Muscle of arm (tissue), 12 donors: Measurements from ENCODE around the gene CACNA1C. TPM values are rescaled to one million over a fixed set of nuclear protein-coding genes. Genes with fewer than 3 reads are reported as not detected.

Source experiments
- DNase-seq: peaks from one replicate; pipeline ENCODE4 v3.0.0-alpha.2; 2013
- polyA plus RNA-seq, 12 donors: library from polyadenylated mRNA; unstranded; fragments of 120-200 nt; gene quantifications; one replicate each; pipeline ENCODE4 v1.2.1, GENCODE V29; 2013; ENCODE audit not compliant: insufficient read length in 12 of 12

Gene CACNA1C
- polyA plus RNA-seq, 12 donors = 2.3 to 6.7 (median 3.2) TPM; not detected in 1

DNA sequence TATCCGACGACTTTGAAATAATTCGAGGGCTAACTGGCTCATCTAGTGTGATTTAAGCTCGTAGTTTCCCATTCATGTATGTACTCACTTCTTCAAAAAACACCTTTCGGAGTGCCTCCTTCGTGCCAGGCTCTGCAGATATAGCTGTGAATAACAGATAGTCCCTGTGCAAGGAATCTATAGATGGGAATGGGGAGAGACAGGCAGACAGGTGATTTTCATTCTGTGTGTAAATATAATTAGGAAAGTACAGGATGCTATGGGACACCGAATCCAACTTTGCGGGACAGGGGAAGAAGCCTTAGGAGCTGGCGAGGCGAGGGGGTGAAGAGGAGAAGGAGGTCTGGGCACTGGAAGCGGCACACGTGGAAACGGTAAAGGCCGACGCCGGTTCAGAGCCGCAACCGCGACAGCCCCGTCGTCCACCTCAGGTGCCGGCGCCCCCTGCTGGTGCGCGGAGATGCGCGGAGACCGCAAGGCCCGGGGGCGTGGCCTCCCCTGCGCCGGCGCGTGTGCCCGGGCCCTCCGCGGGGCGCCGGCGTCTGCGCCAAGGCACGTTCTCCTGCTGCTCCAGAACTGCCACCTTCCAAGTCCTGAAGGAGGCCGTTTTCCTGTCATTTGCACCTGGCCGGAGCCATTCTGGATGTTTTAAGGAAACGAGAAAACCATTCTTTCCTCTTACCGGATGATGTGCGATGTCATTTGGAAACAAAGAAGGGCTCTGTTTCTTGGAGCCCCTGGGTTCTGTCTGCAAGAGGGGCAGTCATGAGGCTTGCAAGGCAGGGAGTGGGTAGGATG lies 18.0 kb upstream of the CACNA1C start:
- DNase-seq = peak; percentile 80

GRCh38 chr12:2035431-2036055 lies 17.2 kb upstream of the CACNA1C start:
- DNase-seq = no peak

DNA sequence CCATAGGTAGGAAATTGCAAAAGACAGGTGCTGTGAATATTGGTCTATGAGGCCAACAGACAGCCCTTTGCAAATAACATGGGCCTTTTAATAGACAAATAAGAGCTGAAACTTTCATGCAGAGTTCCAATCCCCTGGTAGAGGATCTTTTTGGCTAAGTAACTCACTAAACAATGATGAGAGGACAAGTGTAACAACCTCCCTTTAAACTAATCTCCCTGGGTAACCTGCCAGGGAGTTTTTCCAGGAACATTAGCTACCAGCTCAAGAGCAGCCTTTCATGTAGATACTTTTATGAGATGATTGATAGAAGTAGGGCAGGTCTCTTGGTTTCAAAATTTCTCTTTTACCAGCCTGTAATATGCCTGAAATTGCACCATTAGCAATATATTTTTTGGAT lies 13.8 kb upstream of the CACNA1C start:
- no peak for DNase-seq

- no peak for DNase-seq
Observed at GRCh38 chr12:2043054-2043453, 9.7 kb upstream of the CACNA1C start.

DNA sequence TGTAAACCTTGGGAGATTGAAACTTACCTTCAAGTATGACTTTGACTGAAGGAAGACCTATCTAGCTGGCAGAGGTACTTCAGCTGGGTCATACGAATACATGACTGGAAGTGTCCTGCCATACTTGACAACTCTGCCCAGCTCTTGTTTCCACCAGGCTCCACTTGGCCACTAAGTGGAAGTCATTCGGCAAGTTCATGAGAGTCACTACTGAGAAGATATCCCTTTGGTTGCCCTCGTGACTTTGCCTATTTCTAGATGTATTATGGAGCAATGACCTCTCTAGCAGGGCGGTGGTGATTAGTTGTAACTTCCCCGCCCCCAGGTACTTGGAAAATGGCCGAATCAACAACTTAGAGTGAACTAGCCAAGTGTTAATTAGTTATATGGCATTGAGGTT lies 8.6 kb upstream of the CACNA1C start:
- no peak for DNase-seq

DNA sequence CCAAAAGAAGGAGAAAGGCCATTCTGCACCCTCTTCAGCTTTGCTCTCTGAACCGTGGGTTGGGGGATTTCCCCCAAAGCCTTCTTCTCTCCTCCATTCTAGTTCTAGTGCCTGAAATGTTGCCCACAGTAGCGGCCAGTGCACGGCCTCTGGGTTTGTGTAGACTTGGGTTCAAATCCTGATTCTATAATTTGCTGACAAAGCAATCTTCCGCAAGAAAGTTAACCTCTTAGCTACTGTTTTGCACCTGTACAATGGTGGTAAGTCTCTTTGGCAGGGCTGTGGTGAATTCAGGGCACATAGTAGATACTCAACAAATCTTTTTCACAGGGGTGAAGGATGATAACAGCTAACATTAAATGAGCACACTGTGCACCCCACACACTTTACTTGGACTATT lies 5.8 kb upstream of the CACNA1C start:
- DNase-seq = no peak

- DNase-seq = no peak
Observed at GRCh38 chr12:2047752-2048151, 5.0 kb upstream of the CACNA1C start.

- DNase-seq = no peak
Observed at GRCh38 chr12:2049604-2050540, 2.9 kb upstream of the CACNA1C start.

DNA sequence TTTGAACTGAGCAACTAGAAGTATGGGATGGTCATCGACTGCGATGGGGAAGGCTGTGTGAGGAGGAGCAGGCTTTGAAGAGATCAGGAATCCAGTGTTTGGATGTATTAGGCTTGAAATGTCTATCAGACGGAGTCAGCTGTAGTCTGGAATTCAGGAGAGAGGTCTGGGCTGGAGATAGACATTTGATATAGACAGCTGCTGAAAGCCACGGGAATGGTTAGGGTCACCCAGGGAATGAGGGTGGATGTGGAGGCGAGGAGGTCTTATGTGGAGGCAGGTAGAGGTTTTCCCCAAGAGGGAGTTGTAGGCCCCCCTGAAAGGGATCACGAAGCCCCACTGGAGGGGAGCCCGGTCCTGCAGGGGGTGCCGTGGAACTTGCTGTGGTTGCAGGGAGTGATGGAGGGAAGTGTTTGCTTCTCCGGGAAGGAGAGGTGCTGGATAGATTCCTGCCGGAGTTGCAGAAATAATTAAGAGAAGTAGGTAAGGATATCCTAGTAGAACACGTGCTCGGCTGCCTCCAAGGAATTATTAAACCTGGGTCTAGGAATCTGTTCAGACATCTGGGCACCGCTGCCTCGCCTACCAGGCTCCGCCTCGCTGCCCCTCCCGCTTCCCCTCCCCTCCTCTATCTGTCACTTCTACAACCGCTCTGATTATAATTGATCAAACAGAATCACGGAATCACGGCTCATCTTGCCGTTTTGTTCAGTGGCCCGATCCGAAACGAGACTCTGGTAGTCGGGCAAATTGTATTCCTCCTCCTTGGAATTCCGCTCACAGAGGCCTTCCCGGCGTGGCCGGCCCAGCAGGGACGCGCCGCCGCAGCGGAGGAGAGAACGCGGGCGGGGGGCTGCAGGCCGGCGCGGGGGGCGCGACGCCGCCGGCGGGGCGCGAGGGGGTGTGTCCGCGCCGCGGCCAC lies 826 bp upstream of the CACNA1C start:
- DNase-seq = no peak

DNA sequence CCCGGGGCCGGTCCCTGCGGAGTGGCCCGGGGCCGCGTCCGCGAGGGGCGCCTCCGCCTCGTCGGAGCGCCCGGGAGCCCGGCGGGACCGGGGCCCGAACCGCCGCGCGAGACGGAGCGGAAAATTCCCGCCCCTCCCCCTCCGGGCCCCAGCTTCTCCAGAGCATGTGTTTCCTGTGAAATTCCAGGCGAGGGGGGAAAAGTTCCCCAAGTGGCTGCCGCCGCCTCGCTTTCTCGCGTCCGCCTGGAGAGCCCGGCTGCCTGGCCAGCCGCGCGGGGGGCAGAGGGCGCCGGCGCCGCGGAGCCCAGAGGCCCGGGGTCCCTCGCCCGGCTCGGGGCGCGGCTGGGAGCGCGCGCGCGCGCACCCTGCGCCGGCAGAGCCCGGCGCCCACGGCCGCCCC lies 904 bp downstream of the CACNA1C start:
- DNase-seq = no peak

GRCh38 chr12:2054091-2055018 lies 1.6 kb downstream of the CACNA1C start:
- DNase-seq = no peak

DNA sequence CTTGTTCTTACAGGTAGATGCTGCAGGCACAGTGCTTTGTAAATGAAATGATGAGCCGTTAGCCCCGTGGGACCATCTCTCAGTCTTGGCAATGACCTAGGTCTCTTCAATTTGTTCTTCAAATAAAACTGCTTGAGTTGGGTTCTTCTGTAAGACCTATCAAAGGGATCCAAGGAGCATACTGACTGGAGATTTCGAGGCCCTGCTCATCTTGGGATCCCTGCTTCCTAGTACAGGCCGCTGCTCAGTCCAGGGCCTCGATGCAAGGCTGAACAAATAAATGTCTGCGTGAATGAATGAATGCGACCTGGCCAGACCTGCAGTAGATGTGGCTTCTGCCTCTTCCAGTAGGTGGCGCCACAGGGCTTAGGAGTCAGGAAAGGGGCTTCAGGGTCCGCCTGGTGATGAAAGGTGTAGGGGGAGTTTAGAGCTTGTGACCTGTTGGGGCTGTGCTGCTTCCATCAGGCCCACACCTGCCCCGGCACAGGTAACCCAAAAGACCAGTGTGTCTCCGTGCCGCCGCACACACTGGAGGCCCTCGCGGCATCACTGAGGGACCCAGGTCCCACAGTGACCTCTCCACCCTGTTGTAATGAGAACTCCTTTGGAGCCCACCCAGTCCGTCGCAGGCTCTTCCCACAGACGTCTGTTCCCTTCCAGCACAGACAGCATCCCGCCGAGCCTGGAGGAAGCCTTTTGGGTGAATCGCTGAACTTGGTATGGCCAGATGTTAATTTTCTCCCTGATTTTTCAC lies 4.4 kb downstream of the CACNA1C start:
- no peak for DNase-seq

GRCh38 chr12:2057795-2058408 lies 5.1 kb downstream of the CACNA1C start:
- DNase-seq = no peak

GRCh38 chr12:2058837-2059236 lies 6.0 kb downstream of the CACNA1C start:
- DNase-seq = no peak

DNA sequence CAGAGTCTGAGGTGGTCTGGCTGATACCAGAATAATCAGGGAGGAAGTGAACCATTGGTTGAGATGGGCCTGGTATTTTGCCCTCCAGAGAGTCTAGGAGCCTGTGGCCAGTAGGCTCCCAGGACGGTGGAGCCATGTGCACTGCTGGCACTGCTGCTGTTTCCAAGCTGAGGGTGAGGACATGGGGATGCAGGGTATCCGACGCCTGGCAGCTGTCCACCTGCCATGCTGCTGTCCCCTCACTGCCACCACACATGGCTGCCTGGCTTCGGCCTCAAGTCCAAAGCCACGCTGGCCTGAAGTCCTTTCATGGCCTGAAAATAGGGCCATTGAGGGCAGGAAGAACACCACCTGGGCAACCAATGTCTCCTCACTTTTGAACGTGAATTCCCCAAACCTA lies 8.6 kb downstream of the CACNA1C start:
- DNase-seq = no peak

DNA sequence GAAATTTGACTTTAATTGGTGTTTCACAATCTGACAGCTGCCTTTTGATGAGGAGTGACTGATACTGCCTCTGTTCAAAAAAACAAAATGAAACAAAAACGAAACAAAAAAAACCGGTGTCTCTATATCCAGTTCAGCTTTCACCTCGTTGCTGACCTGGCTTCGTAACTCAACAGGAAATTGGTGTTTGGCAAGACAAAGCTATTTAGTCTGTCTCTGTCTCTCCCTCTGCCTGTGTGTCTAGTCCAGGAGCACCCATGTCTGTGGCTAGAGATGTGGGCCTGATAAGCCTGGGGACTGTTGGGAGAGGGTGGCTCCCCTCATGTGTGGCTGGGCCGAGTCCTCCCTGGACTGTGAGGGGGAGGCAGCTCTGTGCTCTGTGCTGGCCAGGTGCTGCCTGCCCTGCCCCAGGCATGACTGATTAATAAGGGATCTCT lies 11.3 kb downstream of the CACNA1C start:
- no peak for DNase-seq

DNA sequence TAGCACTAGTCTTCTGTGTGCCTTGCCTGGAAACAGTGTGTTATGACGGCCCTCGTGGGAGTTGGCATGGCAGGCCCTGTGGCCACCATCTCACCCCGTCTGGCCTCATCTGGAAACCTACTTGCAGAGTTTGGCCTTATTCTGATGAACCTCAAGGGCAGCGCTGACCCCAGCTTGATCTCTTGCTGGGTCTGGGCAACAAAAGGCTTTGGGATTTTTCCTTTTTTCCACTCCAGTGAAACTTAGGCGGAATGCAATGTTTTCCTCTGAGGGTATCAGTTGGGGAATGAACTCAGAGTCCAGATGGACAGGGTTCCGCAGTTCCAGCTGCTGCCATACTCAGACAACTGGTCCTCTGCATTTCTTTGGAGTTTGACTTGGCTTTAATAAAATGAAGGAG lies 15.9 kb downstream of the CACNA1C start:
- no peak for DNase-seq

GRCh38 chr12:2070440-2071045 lies 17.8 kb downstream of the CACNA1C start:
- no peak for DNase-seq
